Head of caudate nucleus (tissue), 42 donors: Measurements from ENCODE around the gene MRPL9.
A peak's percentile ranks its signal among the peaks of the same experiment; 100 is the strongest.

Experiments
- DNase-seq, 42 donors: peaks; one replicate each; pipeline versions ENCODE4 v3.0.0 to v3.0.0-alpha.2; 2020 to 2021; ENCODE audit warnings: mixed read lengths in 7 of 42
- intact Hi-C: fragments of 100-400 bp; cut with DNase I; formaldehyde crosslinking; loops from one replicate; pipeline ENCODE4 v1.15.0; 2022

The MRPL9 gene

DNA sequence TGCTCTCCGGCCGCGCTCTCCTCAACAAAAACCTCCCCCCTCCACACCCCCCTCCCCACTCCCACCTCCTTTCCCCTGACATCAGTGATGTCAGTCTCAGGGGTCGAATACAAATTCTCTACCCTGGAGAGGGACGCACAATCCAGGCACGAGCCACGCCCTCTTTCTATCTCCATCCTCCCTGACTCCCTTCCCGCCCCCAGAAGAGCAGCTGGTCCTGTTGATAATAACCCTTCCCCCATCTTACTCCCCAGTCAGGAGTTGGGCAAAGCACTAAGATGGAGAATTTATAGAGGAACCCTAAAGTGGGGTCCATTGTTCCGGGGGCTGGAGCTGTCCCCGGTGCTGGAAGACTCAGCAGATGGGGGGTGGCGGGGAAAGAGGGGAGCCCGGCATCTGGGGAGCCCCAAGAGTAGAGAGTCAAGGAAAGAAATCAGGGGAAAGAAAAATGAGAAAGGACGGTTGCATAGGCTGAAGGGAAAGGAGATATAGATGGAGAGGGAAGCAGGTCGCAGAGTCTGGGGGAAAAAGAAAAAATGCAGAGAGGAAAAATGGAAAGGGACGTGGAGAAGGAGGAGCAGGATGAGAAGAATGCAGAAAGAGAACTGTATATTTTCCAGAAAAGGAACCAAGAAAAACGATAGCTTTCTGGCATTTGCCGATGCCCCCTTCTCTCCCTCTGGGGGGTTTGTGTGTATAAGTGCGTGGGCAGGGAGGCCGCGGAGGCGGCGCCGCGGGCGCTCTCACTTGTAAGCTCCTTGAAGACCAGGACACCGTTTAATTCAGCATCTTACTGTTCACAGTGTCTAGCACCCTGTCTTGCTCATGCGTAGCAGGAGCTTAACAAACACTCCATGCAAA, 46.3 kb downstream of the MRPL9 start, which contains the start of gene CELF3:
Gene CELF3 (minus strand): TSS at position 33 of the 861 bp plus-strand sequence. CDS start 783 bp downstream, outside the sequence.
- intact Hi-C loops = loop anchor here (10.0 kb wide), 1 partner anchor 102 kb away; the partner anchor contains the start of gene SNX27
- DNase-seq = peak; percentile 49 to 93 (median 77)

DNA sequence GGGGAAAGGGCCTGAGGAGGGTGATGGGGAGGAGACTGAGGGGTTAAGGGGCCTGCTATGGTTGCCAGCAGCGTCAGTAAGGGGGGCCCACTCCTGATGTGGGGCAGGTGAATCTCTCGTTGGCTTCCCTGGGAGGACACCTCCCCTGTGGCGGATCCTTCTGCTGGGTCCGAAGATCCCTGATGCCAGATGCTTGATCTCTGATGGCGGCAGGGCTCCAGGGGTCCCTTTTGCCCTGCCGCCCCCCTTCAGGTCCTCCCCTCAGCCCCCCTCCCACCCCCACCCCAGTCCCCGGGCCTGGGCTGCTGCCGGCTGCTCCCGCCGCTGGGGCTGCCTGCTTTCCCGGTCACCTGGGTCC, 46.9 kb downstream of the MRPL9 start:
- intact Hi-C loops = loop anchor here (10.0 kb wide), 1 partner anchor 102 kb away; the partner anchor contains the start of gene SNX27
- DNase-seq = no peak

DNA sequence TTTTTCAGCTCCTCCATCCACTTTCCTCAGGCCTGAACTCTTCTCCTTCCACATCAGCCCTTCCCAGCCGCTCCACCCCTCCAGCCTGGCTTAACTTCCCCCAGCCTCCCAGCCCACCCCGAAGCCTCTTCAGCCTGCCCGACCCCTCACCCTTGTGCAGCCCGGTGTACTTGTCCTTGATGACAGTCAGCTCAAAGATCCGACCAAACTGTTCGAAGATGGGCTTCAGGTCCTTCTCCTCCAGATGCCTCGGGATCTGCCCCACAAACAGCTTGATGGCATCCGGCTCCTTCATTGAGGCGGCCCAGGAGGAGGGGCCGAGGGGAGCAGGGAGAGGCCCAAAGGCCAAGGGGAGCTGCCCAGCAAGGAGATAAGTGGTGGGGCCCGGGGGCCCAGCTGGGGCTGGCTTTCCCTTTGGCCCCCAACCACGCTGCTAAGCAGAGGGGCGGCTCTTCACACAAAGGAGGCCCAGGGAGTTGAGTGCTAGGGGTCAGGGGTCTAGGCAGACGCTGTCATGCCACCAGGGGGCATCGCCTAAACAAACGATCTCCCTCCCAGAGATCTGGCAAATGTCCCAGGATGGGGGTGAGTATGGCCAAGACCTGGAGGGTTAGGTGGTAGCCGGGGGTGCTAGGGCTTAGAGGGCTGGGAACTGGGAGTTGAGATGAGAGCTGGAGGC, 47.4 kb downstream of the MRPL9 start:
- intact Hi-C loops = loop anchor here (10.0 kb wide), 1 partner anchor 101 kb away; the partner anchor contains the start of gene SNX27
- peak in 2 of 42 donors; percentile 32 to 64 for DNase-seq

DNA sequence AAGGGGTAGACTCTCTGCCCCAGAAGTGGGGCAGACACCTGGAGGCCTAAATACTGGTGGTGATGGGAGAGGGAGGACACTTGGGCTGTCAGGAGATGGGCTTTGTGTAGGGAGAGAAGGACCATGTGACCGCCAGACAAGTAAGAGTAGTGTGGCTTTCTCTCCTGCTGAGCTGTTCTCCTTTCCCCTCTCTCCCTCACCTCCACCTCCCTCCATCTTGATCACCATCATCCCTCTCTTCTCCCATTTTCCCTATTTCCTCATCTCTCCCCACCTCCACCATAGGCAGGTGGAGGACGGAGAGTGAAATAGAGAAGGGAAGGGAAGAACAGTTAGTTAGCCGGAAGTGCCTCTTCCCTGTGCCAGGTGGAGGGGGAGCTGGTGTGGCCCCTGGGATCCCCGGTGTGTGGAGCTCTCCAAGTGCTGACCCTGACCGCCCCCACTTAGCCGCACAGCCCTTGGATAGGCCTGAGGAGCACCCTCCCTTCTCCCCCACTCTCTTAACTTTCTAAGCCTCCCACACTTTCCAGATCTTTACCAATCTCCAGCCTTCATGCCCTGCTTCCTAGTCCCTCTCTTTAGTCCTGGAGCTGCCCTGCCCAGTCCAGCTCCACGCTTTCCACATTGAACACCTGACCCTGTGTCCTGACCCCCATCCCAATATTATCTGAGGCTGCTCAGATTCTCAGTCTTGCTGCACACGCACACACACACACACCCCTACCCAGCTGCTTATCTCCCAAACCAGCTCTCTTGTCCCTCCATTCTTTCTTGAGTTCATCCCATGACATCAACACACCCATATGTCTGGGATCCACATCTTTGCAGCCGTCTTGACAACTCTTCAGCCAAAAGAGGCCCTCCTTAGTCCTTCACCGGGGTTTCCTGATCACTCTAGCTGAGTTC, 48.2 kb downstream of the MRPL9 start:
- intact Hi-C loops = loop anchor here (10.0 kb wide), 1 partner anchor 100 kb away; the partner anchor contains the start of gene SNX27
- no peak for DNase-seq

DNA sequence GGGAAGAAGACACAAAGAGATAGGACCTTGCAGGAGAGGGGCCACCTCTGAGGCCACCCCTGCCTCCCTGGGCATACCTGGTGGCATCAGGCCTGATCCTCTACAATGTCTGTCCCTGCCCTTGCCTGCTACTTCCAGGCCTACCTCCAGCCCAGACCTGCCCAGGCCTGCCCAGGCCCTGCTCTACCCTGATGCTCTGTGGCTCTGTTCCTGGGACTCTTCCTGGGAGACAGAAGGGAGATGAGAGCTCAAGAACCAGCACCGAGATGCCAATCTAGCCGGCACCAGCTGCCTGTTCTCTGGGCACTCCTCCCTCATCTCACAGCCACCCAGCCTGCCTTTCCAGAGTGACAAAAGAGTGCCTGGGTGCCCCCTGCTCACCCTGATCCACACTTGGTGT, 49.4 kb downstream of the MRPL9 start:
- DNase-seq = no peak
- intact Hi-C loops = loop anchor here (10.0 kb wide), 1 partner anchor 99 kb away; the partner anchor contains the start of gene SNX27

DNA sequence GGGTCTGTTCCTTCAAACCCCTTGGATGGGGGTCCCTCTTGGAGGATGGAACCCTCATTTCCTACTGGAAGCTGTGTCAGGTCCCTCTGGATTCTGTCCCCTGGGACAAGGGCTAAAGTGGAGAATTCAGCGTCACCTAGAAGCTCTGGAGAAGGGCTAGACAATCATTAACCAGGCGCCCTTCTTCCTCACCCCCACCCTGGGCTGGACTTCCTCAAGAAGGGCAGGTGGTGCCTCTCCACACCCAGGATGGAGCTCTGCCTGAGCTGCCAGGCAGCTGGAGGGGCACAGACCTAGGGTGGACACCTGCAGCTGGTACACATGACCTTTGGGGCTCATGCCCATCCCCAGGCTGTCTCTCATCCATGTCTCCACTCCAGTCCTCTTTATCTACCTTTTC, 50.3 kb downstream of the MRPL9 start:
- intact Hi-C loops = loop anchor here (10.0 kb wide), 1 partner anchor 98 kb away; the partner anchor contains the start of gene SNX27
- no peak for DNase-seq

DNA sequence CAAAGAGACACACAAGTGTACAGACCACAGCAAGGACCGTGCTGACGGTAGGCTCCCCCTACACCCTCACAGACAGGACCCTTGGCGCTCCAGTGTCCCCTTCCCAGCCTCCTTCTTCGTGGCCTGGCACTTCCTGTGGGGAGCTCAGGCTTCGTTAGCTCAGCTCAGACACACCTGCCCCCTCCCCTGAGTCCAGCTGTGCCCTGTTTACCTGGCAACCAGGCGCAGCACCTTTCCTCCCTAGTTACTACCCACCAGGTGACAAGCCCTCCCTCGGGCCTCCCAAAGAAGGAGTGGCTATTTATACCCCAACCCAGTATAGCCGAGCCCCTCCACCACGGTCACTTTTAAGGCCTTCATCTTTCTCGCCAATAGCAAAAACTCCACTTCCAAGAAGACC, 51.3 kb downstream of the MRPL9 start:
- no peak for DNase-seq
- intact Hi-C loops = loop anchor here (10.0 kb wide), 1 partner anchor 97 kb away; the partner anchor contains the start of gene SNX27

DNA sequence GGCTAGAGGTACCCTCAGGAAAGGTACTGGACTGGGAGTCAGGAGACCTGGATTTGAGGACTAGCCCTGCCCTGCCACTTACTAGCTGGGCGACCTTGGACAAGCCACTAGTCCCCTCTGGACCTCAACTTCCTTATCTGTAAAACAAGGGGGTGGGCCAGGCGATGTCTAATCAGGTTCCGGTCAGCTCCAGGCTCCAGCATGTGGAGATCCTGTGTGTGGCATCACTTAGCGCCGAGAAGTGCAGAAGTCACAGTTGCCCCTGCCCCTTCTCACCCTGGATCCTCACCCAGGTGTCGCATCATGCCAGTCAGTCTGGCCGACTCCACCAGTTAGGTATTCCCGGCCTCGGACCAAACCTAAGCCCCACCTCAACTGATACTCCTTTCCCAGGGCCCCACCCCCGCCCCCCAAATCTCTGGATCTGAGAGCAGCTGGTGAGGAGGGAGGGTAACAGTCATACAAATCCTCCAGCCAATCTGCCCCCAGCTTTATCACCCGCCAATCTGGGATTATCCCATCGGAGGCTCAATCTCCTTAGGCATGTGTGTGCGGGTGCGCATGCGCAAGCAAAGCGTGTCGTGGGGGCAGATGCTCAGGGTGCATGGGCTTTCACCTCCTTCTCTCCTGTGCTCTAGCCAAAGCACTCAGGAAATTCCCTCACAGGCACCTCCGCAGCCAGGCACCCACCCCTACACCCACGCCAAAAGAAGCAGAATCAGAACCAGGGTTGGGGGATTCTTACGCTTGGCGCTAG, 52.1 kb downstream of the MRPL9 start:
- intact Hi-C loops = loop anchor here (10.0 kb wide), 1 partner anchor 96 kb away; the partner anchor contains the start of gene SNX27
- DNase-seq = peak; percentile 50 to 88 (median 76)

DNA sequence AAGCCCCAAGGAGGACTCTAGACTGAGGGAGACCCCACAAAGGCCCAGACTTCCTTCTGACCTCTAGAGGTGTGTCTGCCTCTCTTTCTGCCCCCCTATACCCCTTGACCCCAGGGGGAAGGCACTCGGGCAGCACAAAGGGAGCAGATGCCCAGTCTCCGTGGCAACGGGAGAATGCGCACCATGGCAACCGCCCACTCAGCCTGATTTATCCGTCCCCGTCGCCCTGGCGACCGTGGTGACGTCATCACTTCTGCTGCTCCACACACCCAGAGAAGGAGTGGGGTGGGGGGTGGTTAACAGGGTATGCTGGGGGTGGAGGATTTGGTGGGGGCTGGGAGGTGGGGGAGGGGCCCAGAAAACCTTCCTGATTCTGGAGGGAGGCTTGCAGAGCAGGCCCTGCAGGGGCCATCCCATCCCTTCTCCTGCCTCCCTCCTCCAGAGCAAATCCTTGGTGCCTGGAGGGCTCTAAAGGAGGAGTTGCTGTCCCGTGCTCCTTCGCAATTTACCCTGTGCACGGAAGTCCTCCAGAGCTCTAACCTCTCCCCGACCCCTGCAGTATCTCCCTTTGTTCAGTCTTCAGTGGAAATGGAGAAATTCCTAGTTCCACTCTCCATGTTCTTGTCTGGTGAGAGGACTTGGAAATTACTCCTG, 53.0 kb downstream of the MRPL9 start:
- peak; percentile 80 to 99 (median 93) for DNase-seq
- intact Hi-C loops = loop anchor here (10.0 kb wide), 1 partner anchor 96 kb away; the partner anchor contains the start of gene SNX27
